HTERT RPE-1 (cell line): ENCODE measurements around the gene TMEM115.

Source experiments
- in situ Hi-C: fragments of 300-500 bp; cut with MboI; formaldehyde crosslinking; loops from 4 replicates; pipeline ENCODE4 v1.14.3; 2020; ENCODE audit warnings: low sequenced_read_pairs

Gene TMEM115

DNA sequence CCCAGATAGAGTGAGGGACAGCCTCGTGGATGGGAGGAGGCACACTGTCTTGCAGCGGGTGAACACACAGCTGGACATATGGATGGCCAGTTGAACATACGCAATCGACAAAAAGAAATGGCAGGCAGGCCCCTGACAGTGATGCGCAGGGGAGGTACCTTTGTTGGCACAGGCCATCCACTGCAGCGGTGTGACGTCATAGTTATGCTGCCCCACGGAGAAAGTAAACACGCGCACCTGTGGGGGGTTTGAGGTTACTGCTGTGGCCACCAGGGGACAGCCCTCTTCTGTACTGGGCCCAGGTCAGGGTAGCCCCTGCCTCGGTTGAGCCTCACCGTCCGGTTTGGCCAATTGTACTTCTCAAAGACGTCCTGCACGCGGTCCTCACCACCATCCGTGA lies 19.4 kb upstream of the TMEM115 start:
- in situ Hi-C loops = no loop called here

GRCh38 chr3:50378024-50378423 lies 18.7 kb upstream of the TMEM115 start:
- in situ Hi-C loops = no loop called here

DNA sequence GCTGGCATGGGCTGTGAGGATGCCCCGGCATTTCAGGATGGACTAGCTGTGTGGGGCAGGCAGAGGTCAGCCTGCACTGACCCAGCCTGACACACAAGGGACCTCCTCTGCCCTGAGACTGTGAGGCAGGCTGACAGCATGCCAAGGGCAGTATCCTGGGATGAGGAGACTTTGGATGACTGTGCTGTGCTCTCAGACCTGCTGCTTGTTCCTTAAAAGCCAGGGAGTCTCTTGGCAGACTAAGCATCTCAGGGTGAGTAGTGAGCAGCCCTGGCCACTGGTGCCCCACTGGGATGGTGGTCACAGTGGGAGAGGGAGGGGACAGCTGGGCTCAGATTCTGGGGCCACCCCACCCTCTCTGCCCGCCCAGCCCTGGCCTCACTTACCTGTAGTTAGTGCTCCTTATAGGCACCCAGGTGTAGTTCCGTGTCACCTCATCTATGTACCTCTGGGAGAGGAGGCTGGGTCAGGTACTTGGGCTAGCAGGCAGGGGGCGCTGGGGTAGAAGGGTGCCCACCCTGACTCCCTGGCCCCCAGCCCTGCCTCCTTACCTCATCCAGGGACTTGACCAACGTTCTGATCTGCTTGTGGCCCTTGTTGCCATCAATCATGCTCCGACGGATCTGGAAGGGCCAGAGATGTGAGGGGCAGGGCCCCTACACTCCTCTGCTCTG lies 16.1 kb upstream of the TMEM115 start:
- in situ Hi-C loops = no loop called here

DNA sequence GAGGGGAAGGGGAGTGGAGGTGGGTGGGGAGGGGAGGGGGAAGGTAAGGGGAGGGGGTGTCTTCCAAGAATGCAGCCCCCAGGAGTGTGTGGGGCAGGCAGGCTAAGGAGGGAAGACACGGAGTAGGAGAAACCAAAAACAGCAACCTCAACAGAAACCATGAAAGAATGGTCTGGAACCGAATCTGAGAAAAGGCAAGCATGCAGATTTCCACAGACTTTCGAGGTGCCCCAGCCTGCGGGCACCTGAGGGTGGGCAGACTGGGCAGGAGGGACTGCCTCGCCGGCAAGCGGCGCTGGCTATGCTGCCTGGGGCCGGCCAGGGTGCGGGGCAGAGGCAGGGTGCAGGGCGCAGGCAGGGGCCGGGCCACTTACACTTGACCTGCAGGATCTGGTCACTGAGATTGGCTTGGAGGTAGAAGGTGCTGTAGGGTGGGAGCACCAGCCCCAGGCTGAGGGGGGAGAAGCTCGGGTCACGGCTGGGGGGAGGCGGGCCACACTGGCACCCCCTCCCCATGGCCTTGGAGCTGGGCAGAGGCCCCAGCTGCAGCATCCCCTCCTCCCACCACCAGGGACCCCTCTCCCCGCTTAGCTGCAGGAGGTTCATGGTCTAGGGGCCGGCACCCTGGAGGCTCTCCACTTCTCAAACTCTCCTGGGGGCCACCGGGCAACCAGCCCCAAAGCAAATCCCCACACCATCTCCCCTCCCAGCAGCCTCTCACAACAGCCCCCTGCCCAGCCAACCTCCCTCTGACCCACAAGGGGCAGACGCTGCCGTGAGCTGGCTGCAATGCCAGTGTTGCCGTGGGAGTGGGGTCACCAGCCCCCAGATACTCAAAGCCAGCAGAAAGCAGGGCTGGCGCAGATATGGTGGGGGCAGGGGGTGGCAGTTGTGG lies 15.3 kb upstream of the TMEM115 start:
- in situ Hi-C loops = no loop called here

- in situ Hi-C loops = no loop called here
These were observed 14.1 kb upstream of the TMEM115 start for GRCh38 chr3:50373146-50374051.

DNA sequence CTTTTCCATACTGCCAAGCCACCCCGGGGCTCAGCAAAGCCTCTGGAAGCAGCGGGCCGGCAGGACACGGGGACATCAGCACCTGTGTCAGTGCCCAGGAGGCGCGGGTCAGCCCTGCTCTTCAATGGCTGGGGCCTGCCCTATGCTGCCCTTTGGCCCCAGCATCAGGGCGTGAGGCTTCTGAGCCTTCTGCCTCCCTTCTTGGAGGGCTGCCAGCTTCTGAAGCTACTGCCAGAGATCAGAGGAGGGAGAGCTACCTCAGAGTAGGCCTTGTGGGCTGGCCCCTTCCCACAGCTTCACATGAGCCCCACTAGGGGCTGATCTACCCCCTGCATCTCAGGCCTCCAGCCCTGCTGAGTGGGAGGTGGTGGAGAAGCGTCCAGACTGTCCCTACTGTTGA lies 13.0 kb upstream of the TMEM115 start:
- in situ Hi-C loops = no loop called here

DNA sequence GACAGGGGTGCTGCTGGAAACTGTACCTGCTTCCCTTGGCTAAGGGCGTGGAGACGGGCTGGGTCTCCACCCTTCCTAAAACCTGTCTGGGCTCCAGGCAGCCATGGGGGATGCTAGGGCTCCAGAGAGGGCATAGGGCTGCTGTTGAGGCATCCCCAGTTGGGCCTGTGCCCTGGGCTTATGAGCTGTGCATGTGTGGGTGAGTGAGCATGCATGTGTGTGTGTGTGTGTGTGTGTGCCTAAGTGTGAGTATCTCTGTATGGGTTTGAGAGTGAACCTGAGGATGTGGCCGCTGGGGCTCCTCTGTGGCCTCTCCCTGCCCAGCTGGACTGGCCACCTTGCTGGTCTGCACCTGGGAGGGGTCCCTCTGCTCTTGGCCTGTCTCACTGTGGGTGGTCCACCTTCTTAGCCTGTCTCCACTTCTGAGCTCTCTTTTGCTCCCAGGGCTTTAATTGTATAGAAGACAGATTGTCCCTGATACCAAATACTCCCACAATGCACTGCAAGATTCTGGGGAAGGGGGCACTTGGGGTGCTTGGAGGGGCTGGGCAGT lies 11.9 kb upstream of the TMEM115 start:
- in situ Hi-C loops = no loop called here

GRCh38 chr3:50370594-50370993 lies 11.3 kb upstream of the TMEM115 start:
- in situ Hi-C loops = no loop called here

GRCh38 chr3:50369012-50369670 lies 9.8 kb upstream of the TMEM115 start:
- in situ Hi-C loops = no loop called here

DNA sequence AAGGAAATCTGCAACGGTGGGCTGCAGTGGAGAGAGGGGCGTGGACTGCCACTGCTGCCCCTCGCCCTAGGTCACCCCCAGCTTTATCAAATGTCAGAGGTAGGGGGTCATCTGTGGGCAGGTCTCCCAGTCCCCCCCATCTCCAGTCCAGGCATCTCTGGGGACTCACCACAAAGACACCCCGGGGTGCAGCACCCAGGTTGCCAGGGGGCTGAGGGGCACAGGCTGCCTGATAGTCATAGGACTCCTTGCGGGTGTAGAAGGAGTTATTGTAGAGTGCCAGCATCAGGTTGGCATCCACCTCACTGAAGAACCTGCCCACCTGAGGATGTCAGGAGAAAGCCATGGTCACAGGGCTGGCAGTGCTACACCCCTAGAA lies 6.5 kb upstream of the TMEM115 start:
- in situ Hi-C loops = no loop called here

- in situ Hi-C loops = no loop called here
These were observed 5.9 kb upstream of the TMEM115 start for GRCh38 chr3:50365080-50365841.

DNA sequence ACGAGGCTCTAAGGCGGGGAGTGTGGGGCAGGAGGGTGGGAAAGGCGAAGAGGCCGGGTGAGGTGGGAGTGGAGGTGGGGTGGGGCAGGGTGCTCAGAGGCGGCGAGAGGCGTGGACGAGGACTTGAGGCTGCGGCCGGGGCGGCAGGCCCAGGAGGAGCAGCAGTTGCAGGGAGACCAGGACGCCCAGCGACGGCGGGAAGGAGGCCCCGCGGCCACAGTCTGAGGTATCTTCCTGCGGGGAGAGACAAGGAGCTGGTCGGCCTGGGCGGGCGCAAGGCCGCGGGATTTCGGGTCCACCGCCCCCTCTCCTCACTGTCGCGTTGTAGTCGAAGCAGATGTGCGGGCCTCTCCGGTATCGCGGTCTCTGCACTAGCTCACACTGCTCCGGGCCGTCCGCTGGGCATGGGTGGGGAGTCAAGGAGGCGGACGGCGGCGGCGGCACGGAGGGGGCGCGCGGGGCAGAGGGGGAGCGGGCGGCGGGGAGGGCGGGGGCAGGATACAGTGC lies 5.3 kb upstream of the TMEM115 start:
- in situ Hi-C loops = no loop called here

- in situ Hi-C loops = no loop called here
These were observed 414 bp upstream of the TMEM115 start for GRCh38 chr3:50359760-50360110.

- in situ Hi-C loops = no loop called here
These were observed 888 bp downstream of the TMEM115 start for GRCh38 chr3:50358355-50358910.

DNA sequence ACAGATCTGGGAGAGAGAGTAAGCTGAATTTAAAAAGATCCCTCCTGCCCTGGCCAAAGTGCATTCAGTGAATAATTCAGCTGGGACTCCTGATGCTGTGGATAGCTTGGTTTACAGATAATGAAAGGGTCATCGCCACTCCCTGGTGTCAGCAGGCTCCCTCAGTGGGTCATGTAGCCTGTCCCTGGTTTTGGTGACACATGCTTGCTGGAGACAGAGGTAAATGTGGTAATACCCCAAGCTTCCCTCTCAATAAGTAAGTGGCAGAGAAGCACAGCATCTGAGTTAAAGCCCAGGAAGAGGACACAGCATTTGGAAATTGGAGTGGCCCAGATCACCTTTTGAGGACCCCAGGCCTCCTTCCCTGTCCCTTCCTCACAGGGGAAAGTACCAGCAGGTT lies 1.8 kb downstream of the TMEM115 start:
- in situ Hi-C loops = no loop called here

DNA sequence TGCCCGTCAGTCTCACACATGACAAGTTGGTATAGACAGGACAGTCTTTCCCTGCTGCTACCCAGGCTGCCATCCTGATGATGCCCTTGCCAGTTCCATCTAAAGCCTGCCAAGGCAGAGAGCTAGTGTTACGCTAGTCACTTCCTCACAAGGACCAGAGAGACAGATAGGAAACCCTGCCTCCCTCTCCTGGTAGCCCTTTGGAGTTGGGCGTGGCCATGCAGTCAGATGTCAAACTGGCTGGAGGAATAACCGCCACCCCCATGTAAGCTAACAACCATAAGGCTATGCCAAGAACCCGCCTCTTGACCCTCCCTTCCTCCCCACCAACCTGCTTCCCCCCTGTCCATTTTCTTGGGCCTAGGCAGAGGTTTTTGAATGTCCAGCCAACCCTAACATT lies 2.8 kb downstream of the TMEM115 start:
- in situ Hi-C loops = no loop called here

- in situ Hi-C loops = no loop called here
These were observed 3.3 kb downstream of the TMEM115 start for GRCh38 chr3:50355829-50356552.

- in situ Hi-C loops = no loop called here
These were observed 4.5 kb downstream of the TMEM115 start for GRCh38 chr3:50354850-50355249.
